GM12878 (cell line): ENCODE measurements around the gene ZNF264.

Experiments
- CEBPB ChIP-seq, 2 experiments: fragments of 150-350 bp in 1 of 2; IDR thresholded peaks; 2 replicates each; pipeline ENCODE4 v1.6.1; 2012 to 2014; ENCODE audit warnings: low read depth in 2 of 2, low read length in 2 of 2, borderline replicate concordance in 1 of 2, inconsistent platforms in 1 of 2
- HCFC1 ChIP-seq: fragments of 150-350 bp; IDR thresholded peaks from 2 replicates; pipeline ENCODE4 v1.6.1; 2014; ENCODE audit warnings: low read length
- KDM1A ChIP-seq: fragments of 200-600 bp; sonication (generic); IDR thresholded peaks from 2 replicates; pipeline ENCODE4 v1.6.1; 2016; ENCODE audit warnings: borderline replicate concordance
- POLR2A ChIP-seq: IDR thresholded peaks from 2 replicates; pipeline ENCODE4 v1.6.1; 2011; ENCODE audit warnings: low read depth, mild to moderate bottlenecking, low read length
- RAD21 ChIP-seq: IDR thresholded peaks from 2 replicates; pipeline ENCODE4 v1.6.1; 2011; ENCODE audit warnings: mild to moderate bottlenecking, low read depth, low read length, moderate library complexity; ENCODE audit not compliant: insufficient read depth
- SIN3A ChIP-seq: IDR thresholded peaks from 2 replicates; pipeline ENCODE4 v1.6.1; 2012; ENCODE audit warnings: low read depth, low read length, improper control_type of control experiment
- SMC3 ChIP-seq: IDR thresholded peaks from 2 replicates; pipeline ENCODE4 v1.6.1; 2011; ENCODE audit warnings: low read length, improper control_type of control experiment, borderline replicate concordance
- SP1 ChIP-seq: IDR thresholded peaks from one replicate; pipeline ENCODE4 v1.6.1; 2011; ENCODE audit warnings: low read depth, low read length
- TAF1 ChIP-seq: IDR thresholded peaks from 2 replicates; pipeline ENCODE4 v1.6.1; 2011; ENCODE audit warnings: mild to moderate bottlenecking, low read depth, low read length, borderline replicate concordance
- TF ChIP-seq, protein P1 (sequence below), 3 experiments: IDR thresholded peaks in 2 of 3; conservative IDR thresholded peaks in 1 of 3; 2 replicates each; pipeline ENCODE4 v1.5.1; 2011; ENCODE audit warnings: low read depth in 3 of 3, low read length in 3 of 3, mild to moderate bottlenecking in 3 of 3, control low read depth in 2 of 3, moderate library complexity in 2 of 3, inconsistent platforms in 1 of 3, mixed read lengths in 1 of 3; ENCODE audit not compliant: control insufficient read depth in 2 of 3, insufficient read depth in 1 of 3; ENCODE audit errors: extremely low read depth in 1 of 3
- TF ChIP-seq, protein P2 (sequence below): IDR thresholded peaks from 2 replicates; pipeline ENCODE4 v1.6.1; 2012; ENCODE audit warnings: mild to moderate bottlenecking, low read depth, low read length

- no peak for TF ChIP-seq TAF1
- TF ChIP-seq SP1: no peak
- TF ChIP-seq POLR2A: no peak
- no peak for TF ChIP-seq HCFC1
- TF ChIP-seq SIN3A: no peak
- no peak for TF ChIP-seq CEBPB (IDR thresholded peaks at IDR 0.05; ENCODE audit: borderline replicate concordance in 1 of 2, low read depth in 2 of 2, low read length in 2 of 2)
- TF ChIP-seq, protein P1, sequence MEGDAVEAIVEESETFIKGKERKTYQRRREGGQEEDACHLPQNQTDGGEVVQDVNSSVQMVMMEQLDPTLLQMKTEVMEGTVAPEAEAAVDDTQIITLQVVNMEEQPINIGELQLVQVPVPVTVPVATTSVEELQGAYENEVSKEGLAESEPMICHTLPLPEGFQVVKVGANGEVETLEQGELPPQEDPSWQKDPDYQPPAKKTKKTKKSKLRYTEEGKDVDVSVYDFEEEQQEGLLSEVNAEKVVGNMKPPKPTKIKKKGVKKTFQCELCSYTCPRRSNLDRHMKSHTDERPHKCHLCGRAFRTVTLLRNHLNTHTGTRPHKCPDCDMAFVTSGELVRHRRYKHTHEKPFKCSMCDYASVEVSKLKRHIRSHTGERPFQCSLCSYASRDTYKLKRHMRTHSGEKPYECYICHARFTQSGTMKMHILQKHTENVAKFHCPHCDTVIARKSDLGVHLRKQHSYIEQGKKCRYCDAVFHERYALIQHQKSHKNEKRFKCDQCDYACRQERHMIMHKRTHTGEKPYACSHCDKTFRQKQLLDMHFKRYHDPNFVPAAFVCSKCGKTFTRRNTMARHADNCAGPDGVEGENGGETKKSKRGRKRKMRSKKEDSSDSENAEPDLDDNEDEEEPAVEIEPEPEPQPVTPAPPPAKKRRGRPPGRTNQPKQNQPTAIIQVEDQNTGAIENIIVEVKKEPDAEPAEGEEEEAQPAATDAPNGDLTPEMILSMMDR (IDR thresholded peaks at IDR 0.05 in 2 of 3, conservative IDR thresholded peaks at IDR 0.05 in 1 of 3; ENCODE audit: control insufficient read depth in 2 of 3, extremely low read depth in 1 of 3, insufficient read depth in 1 of 3, low read depth in 3 of 3, low read length in 3 of 3): no peak
- no peak for TF ChIP-seq SMC3
- TF ChIP-seq, protein P2, sequence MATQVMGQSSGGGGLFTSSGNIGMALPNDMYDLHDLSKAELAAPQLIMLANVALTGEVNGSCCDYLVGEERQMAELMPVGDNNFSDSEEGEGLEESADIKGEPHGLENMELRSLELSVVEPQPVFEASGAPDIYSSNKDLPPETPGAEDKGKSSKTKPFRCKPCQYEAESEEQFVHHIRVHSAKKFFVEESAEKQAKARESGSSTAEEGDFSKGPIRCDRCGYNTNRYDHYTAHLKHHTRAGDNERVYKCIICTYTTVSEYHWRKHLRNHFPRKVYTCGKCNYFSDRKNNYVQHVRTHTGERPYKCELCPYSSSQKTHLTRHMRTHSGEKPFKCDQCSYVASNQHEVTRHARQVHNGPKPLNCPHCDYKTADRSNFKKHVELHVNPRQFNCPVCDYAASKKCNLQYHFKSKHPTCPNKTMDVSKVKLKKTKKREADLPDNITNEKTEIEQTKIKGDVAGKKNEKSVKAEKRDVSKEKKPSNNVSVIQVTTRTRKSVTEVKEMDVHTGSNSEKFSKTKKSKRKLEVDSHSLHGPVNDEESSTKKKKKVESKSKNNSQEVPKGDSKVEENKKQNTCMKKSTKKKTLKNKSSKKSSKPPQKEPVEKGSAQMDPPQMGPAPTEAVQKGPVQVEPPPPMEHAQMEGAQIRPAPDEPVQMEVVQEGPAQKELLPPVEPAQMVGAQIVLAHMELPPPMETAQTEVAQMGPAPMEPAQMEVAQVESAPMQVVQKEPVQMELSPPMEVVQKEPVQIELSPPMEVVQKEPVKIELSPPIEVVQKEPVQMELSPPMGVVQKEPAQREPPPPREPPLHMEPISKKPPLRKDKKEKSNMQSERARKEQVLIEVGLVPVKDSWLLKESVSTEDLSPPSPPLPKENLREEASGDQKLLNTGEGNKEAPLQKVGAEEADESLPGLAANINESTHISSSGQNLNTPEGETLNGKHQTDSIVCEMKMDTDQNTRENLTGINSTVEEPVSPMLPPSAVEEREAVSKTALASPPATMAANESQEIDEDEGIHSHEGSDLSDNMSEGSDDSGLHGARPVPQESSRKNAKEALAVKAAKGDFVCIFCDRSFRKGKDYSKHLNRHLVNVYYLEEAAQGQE: no peak
- TF ChIP-seq KDM1A: no peak
- TF ChIP-seq RAD21: no peak
These were observed 76.0 kb downstream of the ZNF264 start for GRCh38 chr19:57267291-57267690.
